ENCODE data around the gene FCN2.
A peak's percentile ranks its signal among the peaks of the same experiment; 100 is the strongest.

FCN2 gene

DNA sequence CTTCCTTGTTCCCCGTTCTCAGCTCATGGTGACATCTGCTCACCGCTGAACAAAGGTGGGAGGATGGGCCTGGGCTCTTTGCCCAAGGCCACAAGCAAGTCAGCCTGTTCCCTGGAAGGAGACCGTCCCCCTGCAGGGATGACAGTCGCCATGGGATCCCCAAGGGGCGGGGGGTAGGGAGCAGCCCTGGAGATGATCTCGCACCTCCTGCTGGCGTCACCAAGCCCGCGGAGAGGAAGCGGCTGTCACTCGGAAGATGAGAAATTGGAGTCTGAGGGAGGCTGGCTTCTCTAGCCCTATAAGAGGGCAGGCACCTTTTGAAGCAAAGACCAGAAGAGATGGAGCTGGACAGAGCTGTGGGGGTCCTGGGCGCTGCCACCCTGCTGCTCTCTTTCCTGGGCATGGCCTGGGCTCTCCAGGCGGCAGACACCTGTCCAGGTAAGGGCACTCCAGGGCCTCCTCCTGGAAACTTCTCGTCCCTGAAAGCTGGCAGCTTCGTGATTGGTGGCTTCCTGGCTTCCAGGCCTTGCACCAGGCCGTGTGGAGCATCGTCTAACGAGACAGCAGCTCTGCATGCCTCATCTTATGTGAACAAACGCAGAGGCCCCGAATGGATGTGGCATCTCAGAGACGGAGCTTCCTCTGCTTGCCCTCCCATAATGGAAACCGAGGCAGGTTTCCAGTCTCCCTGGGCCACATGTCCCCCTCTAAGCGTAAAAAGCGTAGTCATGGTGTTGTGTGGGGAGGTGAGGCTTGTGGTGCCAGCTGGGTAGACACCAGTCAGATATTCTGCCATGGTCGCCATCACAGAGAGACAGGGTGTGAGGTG lies at the start of gene FCN2:
Gene FCN2, plus strand, starts transcription at position 327 of the 829 bp plus-strand sequence. Its CDS starts 12 bp downstream, at position 339.
- DNase-seq (ENCODE audit: low spot score), result no peak

DNA sequence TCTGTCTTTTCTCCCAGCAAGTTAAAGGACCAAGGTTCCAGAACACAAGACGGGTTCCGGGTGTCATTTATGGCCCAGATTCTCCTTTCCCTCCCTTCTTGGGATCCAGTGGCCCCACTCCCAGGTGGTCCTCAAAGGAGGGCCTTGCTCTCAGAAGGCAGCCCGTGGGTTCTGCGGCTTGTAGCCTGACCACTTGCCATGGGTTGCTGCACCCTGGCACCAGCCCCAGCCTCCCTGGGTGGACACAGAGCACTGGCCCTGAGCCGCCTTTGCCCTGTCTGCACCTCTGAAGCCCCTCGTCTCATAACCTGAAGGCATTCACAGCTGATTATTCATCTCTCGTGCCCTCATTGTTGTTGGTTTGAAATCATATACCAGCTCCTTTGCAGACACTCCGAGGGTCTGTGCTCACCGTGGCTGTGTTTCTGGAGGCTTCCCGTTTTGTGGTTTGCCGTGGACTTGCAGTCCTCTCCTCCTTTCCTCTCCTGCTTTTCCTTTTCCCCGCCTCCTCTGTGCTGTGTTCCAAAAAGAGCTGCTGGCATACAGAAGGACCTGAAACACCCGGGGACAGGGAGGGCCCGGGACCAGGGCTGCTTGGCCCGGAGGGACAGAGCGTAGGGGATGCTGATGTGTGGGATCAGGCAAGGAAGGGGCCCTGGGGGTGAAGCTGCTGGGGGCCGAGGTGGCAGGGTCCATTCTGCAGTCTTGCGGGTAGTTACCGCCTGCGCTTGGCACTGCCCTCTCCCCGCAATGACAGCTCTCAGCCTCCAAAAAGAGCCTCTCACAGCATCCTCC lies 49.5 kb upstream of the FCN2 start:
- no peak for DNase-seq (ENCODE audit: low spot score)

DNA sequence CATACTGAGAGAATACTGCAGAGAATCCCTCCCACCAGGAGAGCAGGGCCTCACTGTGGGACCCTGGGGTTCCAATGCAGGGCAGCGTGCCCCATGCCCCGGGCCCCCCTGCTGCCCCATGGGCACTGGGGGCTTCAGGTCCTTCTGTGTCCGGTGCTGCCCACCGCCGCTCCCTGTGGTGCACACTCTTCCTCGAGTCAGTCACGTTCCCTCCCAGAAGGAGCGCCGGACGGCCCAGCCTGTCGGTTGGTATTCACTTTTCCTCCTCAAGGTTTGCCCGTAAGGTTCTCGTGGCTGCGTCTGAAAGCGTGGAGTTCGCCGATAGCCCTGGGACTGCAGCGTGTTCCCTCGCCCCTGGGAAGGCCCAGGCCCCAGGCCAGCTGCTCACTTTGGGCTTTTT lies 48.1 kb upstream of the FCN2 start:
- DNase-seq (ENCODE audit: low spot score), result no peak

DNA sequence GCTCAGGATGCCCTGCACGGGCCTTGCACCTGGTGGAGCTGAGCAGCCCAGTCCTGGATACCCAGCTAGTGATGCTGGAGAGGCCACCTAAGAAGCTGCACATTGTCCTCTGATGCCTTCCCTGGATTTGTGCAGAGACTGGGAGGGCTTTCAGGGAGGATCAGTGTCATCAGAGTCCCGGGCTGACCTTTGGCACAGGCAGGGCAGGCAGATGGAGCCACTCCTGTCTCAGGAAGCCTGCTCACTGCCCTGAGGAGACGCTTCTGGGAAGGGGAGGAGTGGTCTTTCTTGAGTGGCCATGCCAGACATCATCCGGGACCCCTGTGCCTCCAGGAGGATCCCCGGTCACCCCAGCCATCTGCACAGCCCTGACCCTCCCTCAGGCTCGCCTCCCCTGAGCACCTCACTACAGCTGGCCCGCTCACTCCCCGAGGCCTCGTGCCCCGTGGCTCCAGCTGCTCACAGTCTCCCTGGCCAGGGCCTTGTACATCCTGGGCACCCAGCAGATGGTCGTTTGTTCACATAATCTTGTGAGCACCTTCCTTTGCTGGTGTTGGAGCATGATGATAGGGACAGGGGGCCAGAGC lies 47.2 kb upstream of the FCN2 start:
- no peak for DNase-seq (ENCODE audit: low spot score)

DNA sequence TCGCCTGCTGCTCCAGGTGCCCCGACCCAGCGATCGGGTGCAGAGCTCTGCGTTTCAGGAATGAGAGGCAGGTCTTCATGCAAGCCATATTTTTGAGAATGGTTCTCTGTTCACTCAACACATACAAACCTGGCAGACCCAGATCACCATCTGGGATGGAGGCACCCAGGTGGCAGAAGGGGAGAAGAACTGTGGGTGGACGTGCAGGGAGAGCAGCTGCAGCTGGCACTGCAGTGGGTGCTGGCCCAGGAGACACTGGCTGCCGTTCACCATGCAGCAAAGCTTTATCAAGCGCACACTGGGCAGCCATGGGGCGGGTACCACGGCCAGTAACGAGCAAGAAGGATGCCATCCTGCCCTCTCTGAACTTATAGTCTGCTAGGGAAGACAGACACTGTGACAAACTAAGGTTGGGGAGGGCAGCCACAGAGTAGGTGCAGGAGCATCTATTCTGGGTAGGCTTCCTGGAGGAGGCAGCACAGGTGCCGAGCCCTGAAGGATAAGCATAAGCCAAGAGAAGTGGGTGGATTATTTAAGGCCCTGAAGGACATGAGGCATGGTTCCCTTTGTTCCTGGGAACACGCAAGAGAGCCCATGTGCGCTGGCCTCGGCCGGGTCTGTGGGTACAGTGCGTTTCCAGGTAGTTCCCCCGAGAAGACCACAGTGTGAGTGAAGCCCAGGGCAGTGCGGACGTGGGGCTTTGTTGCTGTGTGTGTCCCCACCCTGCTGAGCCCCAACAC lies 46.2 kb upstream of the FCN2 start:
- no peak for DNase-seq (ENCODE audit: low spot score)

DNA sequence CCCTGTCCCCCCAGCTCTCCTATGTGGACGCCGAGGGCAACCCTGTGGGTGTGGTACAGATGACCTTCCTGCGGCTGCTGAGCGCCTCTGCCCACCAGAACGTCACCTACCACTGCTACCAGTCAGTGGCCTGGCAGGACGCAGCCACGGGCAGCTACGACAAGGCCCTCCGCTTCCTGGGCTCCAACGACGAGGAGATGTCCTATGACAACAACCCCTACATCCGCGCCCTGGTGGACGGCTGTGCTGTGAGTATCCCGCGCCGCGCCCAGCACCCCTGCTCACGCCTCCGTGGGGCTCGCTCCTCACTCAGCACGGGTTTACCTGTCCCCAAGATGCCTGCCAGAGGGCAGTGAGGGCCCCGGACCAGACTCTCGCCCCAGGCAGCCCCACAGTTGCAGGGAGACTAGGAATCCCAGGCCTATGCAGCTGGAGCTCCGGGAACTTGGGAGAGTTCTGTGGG lies 45.6 kb upstream of the FCN2 start:
- DNase-seq (ENCODE audit: low spot score), result no peak

DNA sequence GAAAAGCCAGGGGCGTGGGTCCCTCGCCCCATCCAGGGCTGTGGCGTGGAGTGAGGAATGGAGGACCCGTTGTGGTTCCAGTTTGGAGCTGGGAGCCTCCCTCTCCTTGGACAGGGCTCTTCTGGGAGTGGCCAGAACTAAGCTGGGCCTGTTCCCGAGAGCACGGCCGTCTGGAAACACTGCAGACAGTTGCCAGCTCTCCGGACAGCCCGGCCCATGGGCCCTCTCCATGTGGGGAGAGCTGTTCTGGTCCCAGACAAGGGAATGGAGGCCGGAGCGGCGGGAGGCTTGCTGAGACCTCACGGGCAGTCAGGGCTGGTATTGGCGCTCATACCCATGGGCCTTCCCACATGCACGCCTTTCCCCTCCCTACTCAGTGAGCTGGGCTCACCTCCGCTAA lies 45.2 kb upstream of the FCN2 start:
- DNase-seq (ENCODE audit: low spot score), result no peak

DNA sequence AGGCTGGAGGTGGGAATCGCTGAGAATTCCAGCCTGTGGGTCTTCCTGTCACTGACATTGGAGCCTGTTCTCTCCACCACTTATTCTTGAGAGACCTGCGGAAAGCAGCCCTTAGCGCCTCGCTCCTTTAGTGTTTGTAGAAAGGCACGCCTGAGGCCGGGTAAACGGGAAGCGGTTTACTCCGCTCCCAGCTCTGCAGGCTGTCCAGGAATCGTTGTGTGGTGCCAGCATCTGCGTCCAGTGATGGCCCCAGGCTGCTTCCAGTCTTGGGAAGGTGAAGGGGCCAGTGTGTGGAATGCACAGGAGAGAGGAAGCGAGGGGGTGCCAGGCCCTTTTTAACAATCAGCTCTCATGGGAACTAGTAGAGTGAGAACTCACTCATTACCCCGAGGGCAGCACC lies 44.6 kb upstream of the FCN2 start:
- DNase-seq (ENCODE audit: low spot score), result no peak

DNA sequence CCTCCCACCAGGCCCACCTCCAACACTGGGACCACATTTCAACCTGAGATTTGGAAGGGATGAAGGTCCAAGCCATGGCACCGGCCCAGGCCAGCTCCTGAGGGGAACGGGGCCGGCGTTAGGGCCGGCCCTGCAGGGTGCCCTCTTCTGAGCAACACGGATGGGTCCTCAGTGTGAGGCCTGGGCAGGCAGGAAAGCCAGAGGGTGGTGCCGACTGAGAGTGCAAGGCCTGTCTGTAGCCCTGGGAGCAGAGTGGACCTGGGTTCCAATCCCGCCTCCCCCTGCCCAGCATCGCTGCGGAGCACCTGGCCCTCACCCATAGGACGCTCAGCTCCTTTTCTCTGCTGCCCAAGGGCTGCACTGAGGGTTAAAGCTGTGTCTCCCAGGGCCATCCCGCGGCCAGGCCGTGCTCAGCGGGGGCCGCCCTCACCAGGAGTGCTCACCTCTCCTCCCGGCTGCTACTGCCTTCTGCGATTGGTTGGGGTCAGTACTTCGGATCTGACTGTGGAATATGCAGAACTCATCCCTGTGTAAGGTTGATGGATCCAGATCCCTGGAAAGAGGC lies 44.1 kb upstream of the FCN2 start:
- DNase-seq (ENCODE audit: low spot score), result no peak

DNA sequence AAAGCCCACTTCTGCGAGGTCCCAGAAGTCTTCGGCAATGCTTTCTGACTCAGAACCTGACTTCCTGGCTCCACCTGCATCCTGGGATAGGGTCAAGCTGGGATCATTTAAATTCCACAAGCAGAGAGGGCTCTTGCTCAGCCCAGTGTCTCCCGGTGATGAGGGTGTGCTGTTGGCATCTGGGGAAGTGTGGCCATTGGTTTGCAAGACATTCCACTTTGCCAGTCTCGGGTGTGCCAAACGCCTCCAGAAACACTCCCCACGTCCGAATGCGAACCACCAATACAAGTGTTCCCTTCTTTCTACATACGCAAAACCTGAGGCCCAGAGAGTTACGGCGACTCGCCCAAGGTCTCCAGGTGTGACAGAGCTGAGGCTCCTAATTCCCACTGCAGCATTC lies 43.1 kb upstream of the FCN2 start:
- DNase-seq (ENCODE audit: low spot score), result no peak

DNA sequence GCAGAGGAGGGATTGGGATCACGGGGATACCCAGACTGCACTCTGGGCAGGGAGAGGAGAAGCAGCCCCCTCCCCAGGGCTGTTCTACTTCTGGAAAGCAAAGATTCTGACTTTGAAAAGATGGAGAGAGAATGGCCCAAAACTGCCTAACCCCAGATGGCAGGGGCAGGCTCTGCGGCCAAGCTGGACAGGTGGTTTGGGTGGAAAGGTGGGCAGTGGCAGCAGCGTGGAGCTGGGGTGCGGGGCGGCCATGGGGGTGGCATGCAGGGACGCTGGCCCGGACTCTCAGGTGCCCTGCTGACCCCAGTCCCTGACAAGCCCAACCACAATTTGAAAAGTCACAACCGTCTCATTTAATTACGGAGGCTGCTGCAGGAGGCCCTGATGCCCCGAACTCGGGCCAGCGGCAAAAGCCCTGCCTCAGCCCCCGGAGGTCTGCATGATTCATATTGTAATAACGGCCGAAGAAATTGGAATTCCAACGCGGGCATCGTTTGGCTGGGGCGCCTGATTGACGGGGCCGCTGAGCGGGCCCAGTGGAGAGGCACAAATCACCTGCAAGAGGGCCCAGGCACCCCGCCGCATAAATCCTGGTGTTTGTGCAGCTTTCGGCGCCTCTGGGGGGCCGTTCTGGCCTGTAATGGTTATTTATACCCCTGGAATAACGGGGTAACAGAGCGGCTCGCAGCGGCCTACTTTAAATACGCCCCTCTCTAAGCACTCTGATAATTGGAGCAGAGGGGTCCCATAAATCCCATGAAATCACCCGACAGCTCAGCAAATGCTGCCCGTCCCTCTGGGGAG lies 41.8 kb upstream of the FCN2 start:
- no peak for DNase-seq (ENCODE audit: low spot score)

DNA sequence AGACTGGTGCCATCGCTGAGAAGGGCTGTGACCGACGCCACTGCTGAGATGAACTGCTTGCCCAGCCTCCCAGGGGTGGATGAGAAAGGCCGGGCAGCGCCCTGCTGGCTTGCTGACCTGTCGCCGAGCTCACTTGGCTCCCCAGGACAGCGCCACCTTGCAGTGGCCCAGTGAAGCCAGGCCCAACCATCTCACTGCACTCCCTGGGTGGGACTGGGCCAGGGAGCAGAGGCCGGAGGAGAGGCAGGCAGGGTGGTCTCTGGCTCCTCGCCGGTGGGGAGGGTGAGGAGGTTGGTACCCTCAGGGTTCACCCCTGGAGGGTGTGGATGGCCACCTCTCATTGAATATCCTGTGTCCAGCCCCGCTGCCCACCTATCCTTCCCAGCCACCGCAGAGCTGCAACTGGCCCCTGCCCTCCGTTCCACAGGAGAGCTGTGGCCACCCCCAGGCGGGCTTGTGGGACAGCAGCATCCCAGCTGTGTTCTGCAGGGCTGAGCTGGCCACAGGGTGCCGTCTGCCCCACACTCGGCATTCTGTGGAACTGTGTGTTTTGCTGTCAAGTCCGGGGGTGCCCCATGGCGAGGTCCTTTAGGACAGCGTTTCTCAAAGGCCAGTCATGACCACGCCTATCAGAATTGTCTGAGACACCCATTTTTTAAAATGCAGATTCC lies 41.0 kb upstream of the FCN2 start:
- DNase-seq (ENCODE audit: low spot score), result peak; percentile 66

DNA sequence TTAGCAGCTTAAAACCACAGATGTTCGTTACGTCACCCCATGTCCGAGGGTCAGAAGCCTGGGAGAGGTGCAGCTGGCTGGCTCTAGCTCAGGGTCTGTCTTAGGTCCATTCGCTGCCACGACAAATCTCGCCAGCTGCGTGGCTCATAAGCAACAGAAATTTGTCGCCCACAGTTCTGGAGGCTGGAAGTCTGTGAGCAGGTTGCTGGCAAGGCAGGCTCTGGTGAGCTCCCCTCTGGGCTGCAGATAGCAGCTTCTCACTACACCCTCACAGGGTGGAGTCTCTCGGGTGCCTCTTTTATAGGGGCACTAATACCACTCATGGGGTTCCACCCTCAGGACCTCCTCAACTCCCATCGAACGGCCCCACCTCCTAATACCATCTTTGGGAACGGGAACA lies 40.1 kb upstream of the FCN2 start:
- DNase-seq (ENCODE audit: low spot score), result no peak

DNA sequence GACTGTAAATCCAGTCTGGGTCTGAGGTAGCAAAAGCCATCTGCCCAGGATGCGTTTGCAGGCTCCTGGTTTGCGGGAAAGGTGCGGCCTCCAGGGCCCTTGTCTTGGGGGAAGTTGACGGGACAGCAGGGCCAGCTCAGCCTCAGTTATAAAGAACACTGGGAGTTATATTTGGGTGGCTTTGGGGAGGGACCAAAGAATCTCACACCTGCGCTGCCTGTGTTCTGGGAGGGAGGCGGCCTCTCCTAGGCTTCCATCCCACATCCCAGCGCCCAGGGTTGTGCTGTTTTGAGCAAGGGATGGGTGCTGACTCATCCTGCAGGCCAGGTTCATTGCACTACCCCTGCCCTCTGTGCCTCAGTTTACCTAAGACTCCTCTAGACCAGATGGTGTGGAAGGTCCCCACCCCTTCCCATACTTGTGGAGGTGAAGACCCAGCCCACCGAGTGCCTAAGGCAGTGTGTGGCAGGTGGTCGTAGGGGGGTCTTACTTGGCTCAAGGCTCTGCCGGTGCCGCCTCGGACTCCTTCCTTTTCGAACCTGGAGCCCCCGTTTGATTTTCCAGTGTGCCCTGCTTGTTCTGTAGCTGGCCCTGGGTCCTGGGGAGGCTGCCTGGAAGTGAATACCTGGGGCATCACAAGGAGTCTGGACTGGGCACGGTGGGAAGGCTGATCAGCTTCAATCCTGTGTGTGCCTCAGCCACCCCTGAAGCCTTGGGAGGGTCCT lies 39.3 kb upstream of the FCN2 start:
- no peak for DNase-seq (ENCODE audit: low spot score)

DNA sequence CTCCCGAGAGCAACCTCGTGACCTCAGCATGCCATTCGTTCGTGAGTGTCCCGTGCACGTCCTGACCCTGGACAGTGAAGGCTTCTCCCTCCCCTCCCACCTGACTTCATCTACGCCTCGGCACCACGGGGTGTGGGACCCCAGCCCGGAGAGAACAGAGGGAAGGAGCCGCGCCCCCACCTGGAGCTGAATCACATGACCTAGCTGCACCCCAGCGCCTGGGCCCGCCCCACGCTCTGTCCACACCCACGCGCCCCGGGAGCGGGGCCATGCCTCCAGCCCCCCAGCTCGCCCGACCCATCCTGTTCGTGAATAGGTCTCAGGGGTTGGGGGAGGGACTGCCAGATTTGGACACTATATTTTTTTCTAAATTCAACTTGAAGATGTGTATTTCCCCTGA lies 38.3 kb upstream of the FCN2 start:
- DNase-seq (ENCODE audit: low spot score), result no peak

DNA sequence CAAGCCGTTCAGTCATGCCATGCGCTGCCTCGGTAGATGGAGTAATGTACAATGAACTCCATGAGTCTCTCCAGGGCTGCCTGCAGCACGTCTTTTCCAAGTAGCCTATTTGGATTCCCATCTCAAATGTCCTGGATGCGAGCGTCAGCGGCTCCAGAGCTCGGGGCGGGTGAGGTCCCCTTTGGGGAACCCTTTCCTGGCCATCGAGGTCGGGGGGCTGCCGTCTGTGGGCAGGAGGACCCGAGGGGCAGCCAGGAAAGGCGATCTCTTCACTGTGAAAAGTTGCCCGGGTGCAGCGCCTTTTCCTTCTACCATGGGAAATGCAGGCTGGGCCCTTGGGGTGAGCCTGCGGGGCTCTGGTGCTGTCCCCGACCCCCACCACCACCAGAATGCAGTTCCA lies 36.9 kb upstream of the FCN2 start:
- no peak for DNase-seq (ENCODE audit: low spot score)

DNA sequence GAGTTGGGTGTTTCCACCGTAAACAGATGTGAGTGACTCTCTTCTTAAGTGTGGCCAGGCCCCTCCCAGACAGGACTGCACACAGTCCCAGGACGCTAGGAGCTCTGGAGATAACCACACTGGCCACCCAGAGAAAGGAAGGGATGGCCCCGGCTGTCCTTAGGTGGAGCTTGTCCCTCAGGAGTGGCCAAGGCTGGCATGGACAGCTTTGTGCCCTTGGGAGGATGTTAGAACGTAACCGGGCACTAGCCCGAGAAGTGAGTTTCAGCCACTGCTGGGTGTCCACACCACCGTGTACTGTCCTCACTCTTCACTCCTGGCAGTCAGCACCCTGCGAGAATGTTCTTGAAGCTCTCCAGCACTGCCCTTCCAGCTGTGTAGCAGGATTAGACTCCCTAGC lies 35.8 kb upstream of the FCN2 start:
- DNase-seq (ENCODE audit: low spot score), result no peak

DNA sequence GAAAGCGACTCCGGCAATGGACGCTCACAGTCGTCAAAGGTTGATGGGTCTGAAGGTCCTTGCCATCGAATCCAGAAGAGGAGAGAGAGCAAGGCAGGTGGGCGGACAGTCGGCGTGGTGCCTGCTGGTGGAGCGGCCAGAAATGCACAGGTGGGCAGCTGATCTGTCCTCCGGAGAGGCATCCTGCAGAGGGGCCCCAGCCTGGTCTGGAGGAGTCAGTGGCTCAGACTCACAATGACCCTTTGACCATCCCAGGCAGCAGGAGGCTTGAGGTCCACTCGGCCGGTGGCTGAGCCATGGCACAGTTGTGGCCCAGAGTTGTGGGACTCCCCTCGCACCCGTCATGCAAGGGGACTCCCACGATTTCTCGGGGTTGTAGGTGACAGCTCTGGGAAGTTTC lies 34.4 kb upstream of the FCN2 start:
- DNase-seq (ENCODE audit: low spot score), result no peak

DNA sequence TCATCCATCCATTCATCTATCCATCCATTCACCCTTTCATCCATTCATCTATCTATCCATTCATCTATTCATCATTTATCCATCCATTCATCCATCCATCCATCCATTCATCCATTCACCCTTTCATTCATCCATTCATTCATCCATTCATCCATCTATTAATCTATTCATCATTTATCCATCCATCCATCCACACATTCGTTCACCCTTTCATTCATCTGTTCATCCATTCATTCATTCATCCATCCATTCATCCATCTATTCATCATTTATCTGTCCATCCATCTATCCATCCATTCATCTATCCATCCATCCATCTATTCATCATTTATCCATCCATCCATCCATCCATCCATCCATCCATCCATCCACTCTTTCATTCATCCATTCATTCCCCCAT lies 33.9 kb upstream of the FCN2 start:
- no peak for DNase-seq (ENCODE audit: low spot score)

DNA sequence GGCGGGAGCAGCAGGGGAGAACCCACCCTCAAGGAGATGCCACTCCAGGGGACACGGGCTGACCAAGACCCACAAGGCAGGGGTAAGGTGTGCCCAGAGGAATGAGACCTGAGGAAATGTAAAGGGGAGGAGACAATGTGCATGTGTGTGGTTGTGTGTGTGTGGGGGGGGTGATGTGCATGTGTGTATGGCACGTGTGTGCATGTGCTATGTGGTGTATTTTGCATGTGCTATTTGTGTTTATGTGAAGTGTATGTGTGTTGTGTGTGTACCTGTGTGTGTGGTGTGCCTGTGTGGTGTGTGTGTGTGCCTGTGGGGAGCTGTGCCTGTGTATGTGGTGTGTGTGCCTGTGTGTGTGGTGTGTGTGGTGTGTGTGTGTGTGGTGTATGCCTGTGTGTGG lies 33.5 kb upstream of the FCN2 start:
- DNase-seq (ENCODE audit: low spot score), result no peak
